Left lung (tissue), 10 donors: ENCODE data around the gene BHLHA15. TPM values are rescaled to one million over a fixed set of nuclear protein-coding genes. Genes with fewer than 3 reads are reported as not detected.

Source experiments
- ATAC-seq: fragments of 200-7000 bp; cut with Tn5 transposase; one replicate; pipeline ENCODE4 v1.9.1; 2020; ENCODE audit warnings: moderate library complexity
- DNase-seq, 4 donors: peaks; one replicate each; pipeline ENCODE4 v3.0.0-alpha.2; 2013 to 2020
- H3K27ac ChIP-seq, 2 donors: fragments of 200-600 bp; sonication (generic) in 1 of 2; one replicate each; pipeline versions ENCODE4 v1.5.0 to v1.8.0; 2020 to 2021
- H3K27me3 ChIP-seq, 2 donors: fragments of 200-600 bp; sonication (generic) in 1 of 2; one replicate each; pipeline versions ENCODE4 v1.5.0 to v1.8.0; 2020 to 2021
- H3K36me3 ChIP-seq, 2 donors: fragments of 200-600 bp; sonication (generic) in 1 of 2; one replicate each; pipeline versions ENCODE4 v1.5.0 to v1.8.0; 2020 to 2021
- H3K4me1 ChIP-seq, 2 donors: fragments of 200-600 bp; one replicate each; pipeline ENCODE4 v1.8.0; 2021
- H3K4me3 ChIP-seq, 2 donors: fragments of 200-600 bp; sonication (generic) in 1 of 2; one replicate each; pipeline versions ENCODE4 v1.5.0 to v1.8.0; 2020 to 2021; ENCODE audit warnings: mild to moderate bottlenecking in 1 of 2
- H3K9me3 ChIP-seq, 2 donors: fragments of 200-600 bp; sonication (generic) in 1 of 2; one replicate each; pipeline versions ENCODE4 v1.5.0 to v1.8.0; 2020 to 2021
- intact Hi-C, 2 donors: fragments of 100-400 bp; cut with DNase I; formaldehyde crosslinking; loops; one replicate each; pipeline versions ENCODE4 v1.11.2 to v1.14.2; 2022
- polyA plus RNA-seq, 6 donors: library from polyadenylated mRNA; unstranded; fragments of 120-200 nt; gene quantifications; one replicate each; pipeline ENCODE4 v1.2.1, GENCODE V29; 2013; ENCODE audit not compliant: insufficient read length in 6 of 6
- total RNA-seq, 2 donors: library from RNA; stranded (reverse); fragmentation: NEBNext Ultra II Directional; extraction: Animal tissue kit (Norgen Biotek cat#: 25700); gene quantifications; one replicate each; pipeline ENCODE4 v1.2.1, GENCODE V29; 2021
- TF ChIP-seq, protein P1 (sequence below), 2 donors: fragments of 200-600 bp; sonication (generic) in 1 of 2; IDR thresholded peaks; one replicate each; pipeline versions ENCODE4 v1.5.0 to v1.8.0; 2021; ENCODE audit warnings: antibody characterized with exemption in 2 of 2
- donor health status: DM: no; HTN: yes; CAD: no.
- donor health status: DM: no; HTN: no; CAD: no.

Gene BHLHA15
- total and polyA plus RNA-seq, 8 donors: 0.44 to 2.4 (median 0.86) TPM; not detected in 1

DNA sequence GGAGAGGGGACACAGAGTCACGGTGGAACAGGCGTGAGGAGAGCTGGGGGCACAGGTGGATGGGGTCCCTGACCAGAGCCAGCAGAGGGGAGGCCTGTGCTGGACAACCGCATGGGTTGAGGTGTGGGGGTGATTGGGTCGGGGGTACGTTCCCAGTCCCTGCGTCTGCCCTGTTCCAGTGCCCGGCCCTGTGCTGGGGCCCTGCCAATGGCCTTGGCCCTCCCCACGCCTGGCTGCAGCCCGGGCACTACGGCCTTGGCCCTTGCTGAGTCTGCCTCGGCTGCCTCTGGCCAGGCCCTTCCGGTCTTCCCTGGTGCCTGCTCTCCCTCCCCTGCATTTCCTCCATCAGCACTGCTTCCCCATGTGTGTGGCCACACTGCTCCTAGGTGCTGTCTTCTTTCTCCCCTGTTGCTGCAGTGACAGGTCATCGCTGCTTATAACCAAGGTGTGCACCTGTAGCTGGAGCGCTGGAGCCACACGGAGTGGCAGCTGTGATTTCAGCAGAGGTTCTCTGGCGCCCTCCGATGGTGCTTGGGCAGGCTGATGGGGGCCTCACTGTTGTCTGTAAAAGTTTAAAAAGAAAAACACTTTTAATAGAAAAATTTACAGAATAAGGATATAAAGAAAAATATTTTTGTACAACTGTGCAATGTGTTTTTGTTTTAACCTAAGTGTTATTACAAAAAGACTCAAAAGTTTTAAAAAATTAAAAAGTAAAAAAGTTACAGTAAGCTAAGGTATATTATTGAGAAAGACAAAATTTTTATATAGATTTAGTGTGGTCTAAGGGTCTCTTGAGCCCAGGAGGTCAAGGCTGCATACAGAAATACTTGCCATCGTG lies 45.2 kb upstream of the BHLHA15 start:
- ATAC-seq (peak; percentile 74), DNase-seq (peak in 3 of 4 donors; percentile 41 to 89 (median 61))
- intact Hi-C loops: loop anchor here (2.0 to 10.0 kb wide), 3 partner anchors 61 to 144 kb away; no protein-coding TSS in a partner anchor
- Histone ChIP-seq H3K4me1 (peaks cover 7 to 10% of the 10 kb centered on the region in 2 donors), H3K27ac (no peak overlapping the region), H3K9me3 (no peaks in the 10 kb centered on the region), H3K4me3 (no peak overlapping the region), H3K36me3 (peaks cover 0 to 1% of the 10 kb centered on the region in 2 donors), H3K27me3 (no peaks in the 10 kb centered on the region)
- TF ChIP-seq, protein P1, sequence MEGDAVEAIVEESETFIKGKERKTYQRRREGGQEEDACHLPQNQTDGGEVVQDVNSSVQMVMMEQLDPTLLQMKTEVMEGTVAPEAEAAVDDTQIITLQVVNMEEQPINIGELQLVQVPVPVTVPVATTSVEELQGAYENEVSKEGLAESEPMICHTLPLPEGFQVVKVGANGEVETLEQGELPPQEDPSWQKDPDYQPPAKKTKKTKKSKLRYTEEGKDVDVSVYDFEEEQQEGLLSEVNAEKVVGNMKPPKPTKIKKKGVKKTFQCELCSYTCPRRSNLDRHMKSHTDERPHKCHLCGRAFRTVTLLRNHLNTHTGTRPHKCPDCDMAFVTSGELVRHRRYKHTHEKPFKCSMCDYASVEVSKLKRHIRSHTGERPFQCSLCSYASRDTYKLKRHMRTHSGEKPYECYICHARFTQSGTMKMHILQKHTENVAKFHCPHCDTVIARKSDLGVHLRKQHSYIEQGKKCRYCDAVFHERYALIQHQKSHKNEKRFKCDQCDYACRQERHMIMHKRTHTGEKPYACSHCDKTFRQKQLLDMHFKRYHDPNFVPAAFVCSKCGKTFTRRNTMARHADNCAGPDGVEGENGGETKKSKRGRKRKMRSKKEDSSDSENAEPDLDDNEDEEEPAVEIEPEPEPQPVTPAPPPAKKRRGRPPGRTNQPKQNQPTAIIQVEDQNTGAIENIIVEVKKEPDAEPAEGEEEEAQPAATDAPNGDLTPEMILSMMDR (IDR thresholded peaks at IDR 0.05): peak; percentile 57 to 58

- TF ChIP-seq, protein P1 (IDR thresholded peaks at IDR 0.05): no peak
Measured at GRCh38 chr7:98166668-98166970, 44.6 kb upstream of the BHLHA15 start.

DNA sequence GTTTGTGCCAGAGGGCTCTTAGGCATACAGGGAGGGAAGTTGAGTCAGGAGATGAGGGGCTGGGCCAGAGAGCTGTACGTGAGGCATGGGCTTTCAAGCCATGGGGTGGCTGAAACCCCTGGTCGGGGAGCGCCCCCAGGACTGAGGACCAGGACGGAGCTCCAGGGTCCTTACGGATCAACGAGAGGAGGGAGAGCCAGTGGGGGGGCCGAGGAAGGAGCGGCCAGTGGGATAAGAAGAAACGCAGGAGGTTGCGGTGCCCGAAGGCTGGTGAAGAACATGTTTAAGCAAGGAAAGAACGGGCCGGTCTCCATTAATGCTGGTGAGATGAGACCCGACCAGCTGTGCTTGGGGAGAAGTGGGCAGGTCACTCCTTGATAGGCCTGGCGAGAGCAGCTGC lies 43.6 kb upstream of the BHLHA15 start:
- no peak for DNase-seq
- Histone ChIP-seq H3K27me3 (no peaks in the 10 kb centered on the region), H3K9me3 (no peaks in the 10 kb centered on the region), H3K4me3 (no peak overlapping the region), H3K4me1 (peaks cover 7 to 11% of the 10 kb centered on the region in 2 donors), H3K36me3 (peaks cover 0 to 17% of the 10 kb centered on the region in 2 donors), H3K27ac (no peak overlapping the region)
- no peak for ATAC-seq
- intact Hi-C loops: loop anchor here (2.0 to 10.0 kb wide), 3 partner anchors 63 to 145 kb away; no protein-coding TSS in a partner anchor
- TF ChIP-seq, protein P1 (IDR thresholded peaks at IDR 0.05): no peak

More at GRCh38 chr7:98166668-98166970, 44.6 kb upstream of the BHLHA15 start:
- ATAC-seq: no peak
- peaks cover 0 to 7% of the 10 kb centered on the region in 2 donors for H3K36me3 ChIP-seq
- no peaks in the 10 kb centered on the region for H3K9me3 ChIP-seq
- no peak overlapping the region for H3K27ac ChIP-seq
- no peak for DNase-seq
- intact Hi-C loops: loop anchor here (2.0 to 10.0 kb wide), 3 partner anchors 62 to 144 kb away; no protein-coding TSS in a partner anchor
- H3K27me3 ChIP-seq: no peaks in the 10 kb centered on the region
- H3K4me3 ChIP-seq: no peak overlapping the region
- H3K4me1 ChIP-seq: peaks cover 7 to 10% of the 10 kb centered on the region in 2 donors

DNA sequence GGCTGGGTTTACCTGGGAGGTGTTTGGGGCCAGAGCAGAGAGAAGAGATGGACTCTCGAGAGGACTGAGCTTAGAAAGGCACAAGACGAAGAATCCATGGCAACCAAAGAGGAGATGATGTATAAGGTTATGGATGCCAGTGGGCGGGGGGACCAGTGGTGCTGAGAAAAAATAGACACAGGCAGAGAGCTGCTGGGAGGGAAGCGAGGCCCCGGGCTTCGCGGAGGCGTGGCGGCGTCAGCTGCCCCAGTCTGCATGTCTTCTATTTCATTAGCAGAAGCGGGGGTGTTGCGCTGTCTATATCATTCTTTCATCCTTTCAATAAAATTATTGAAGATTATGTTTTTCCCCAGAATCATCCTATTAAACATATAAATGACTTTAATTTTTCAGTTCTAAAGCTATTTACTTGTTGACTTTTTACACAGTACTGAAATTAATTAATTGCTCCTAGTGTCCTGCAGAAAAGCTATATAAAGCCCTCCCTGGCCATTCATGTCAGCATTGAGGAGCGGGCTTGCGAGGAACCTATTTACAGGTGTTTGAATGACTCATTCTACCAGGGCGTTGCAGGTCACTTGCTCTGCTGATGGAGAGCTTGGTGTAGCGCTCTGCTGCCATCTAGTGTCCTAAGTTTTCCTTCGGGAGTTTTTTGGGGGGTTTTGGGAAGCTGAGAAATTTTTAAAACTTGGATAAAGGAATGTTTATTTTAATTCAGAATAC lies 42.9 kb upstream of the BHLHA15 start:
- Histone ChIP-seq H3K4me1 (peaks cover 7 to 11% of the 10 kb centered on the region in 2 donors), H3K27ac (no peak overlapping the region), H3K36me3 (peaks cover 0 to 22% of the 10 kb centered on the region in 2 donors), H3K9me3 (no peaks in the 10 kb centered on the region), H3K27me3 (no peaks in the 10 kb centered on the region), H3K4me3 (no peak overlapping the region)
- TF ChIP-seq, protein P1 (IDR thresholded peaks at IDR 0.05): peak; percentile 71 to 79
- intact Hi-C loops: loop anchor here (5.0 to 10.0 kb wide), 2 partner anchors 144 to 146 kb away; no protein-coding TSS in a partner anchor
- peak; percentile 83 for ATAC-seq
- peak in 1 of 4 donors; percentile 76 for DNase-seq
